GM12878 (cell line): ENCODE measurements around the gene CDKN1B. TPM values are rescaled to one million over a fixed set of nuclear protein-coding genes. Genes with fewer than 3 reads are reported as not detected.
A peak's percentile ranks its signal among the peaks of the same experiment; 100 is the strongest.

ENCODE experiments used
- GATAD2B ChIP-seq: fragments of 450-650 bp; conservative IDR thresholded peaks from 2 replicates; pipeline ENCODE4 v1.6.1; 2017; ENCODE audit warnings: low read depth, mild to moderate bottlenecking, moderate library complexity
- MYB ChIP-seq: fragments of 150-350 bp; IDR thresholded peaks from 2 replicates; pipeline ENCODE4 v1.6.1; 2014; ENCODE audit warnings: mild to moderate bottlenecking, low read depth, low read length, borderline replicate concordance
- NBN ChIP-seq: fragments of 450-650 bp; IDR thresholded peaks from 2 replicates; pipeline ENCODE4 v1.6.1; 2016
- NFYB ChIP-seq: IDR thresholded peaks from 2 replicates; pipeline ENCODE4 v1.6.1; 2011; ENCODE audit warnings: low read depth, mild to moderate bottlenecking, low read length, improper control_type of control experiment, moderate library complexity; ENCODE audit not compliant: insufficient read depth
- PAX5 ChIP-seq: IDR thresholded peaks from 2 replicates; pipeline ENCODE4 v1.6.1; 2011; ENCODE audit warnings: low read depth, low read length, borderline replicate concordance
- RAD21 ChIP-seq: IDR thresholded peaks from 2 replicates; pipeline ENCODE4 v1.6.1; 2011; ENCODE audit warnings: mild to moderate bottlenecking, low read depth, low read length, moderate library complexity; ENCODE audit not compliant: insufficient read depth
- SUPT20H ChIP-seq: IDR thresholded peaks from 2 replicates; pipeline ENCODE4 v1.6.1; 2011; ENCODE audit warnings: low read depth, mild to moderate bottlenecking, low read length, moderate library complexity, borderline replicate concordance; ENCODE audit not compliant: control insufficient read depth
- TAF1 ChIP-seq: IDR thresholded peaks from 2 replicates; pipeline ENCODE4 v1.6.1; 2011; ENCODE audit warnings: mild to moderate bottlenecking, low read depth, low read length, borderline replicate concordance
- TCF7 ChIP-seq: IDR thresholded peaks from 2 replicates; pipeline ENCODE4 v1.6.1; 2014; ENCODE audit warnings: antibody characterized with exemption, borderline replicate concordance
- ZNF217 ChIP-seq: fragments of 450-650 bp; IDR thresholded peaks from 2 replicates; pipeline ENCODE4 v1.6.1; 2017; ENCODE audit warnings: antibody characterized with exemption, mild to moderate bottlenecking
- polyA plus RNA-seq, 11 experiments: library from polyadenylated mRNA; depleted of rRNA in 4 of 11; unstranded in 6 of 11; stranded (reverse) in 5 of 11; fragments of >200 nt; fragmentation: Nextera tagmentation in 4 of 11; fragmentation: Illumina TruSeq in 1 of 11; extraction: Ambion mirVana in 4 of 11; extraction: Trizol in 1 of 11; gene quantifications; 1 replicate in 1 of 11; 2 replicates in 10 of 11; pipeline versions ENCODE4 v1.2.1 to v1.2.3, GENCODE V29; 2011 to 2016; ENCODE audit warnings: inconsistent platforms in 2 of 11, missing spikeins in 2 of 11, low read depth in 1 of 11
- total RNA-seq, 4 experiments: library from RNA; depleted of rRNA in 3 of 4; stranded (reverse); fragments of >200 nt in 3 of 4; fragmentation: Illumina TruSeq in 1 of 4; extraction: Trizol in 1 of 4; gene quantifications; 2 replicates each; pipeline versions ENCODE4 v1.2.1 to v1.2.3, GENCODE V29; 2013 to 2021
- TF ChIP-seq, protein P1 (sequence below): IDR thresholded peaks from 2 replicates; pipeline ENCODE4 v1.6.1; 2012; ENCODE audit warnings: improper control_type of control experiment, low read depth, low read length; ENCODE audit not compliant: insufficient replicate concordance
- TF ChIP-seq, protein P2 (sequence below): fragments of 450-650 bp; formaldehyde crosslinking; IDR thresholded peaks from 2 replicates; pipeline ENCODE4 v1.5.0; 2022; ENCODE audit warnings: mild to moderate bottlenecking, missing genetic modification characterization
- TF ChIP-seq, protein P3 (sequence below): fragments of 450-650 bp; IDR thresholded peaks from 2 replicates; pipeline ENCODE4 v1.6.1; 2017; ENCODE audit warnings: mild to moderate bottlenecking, moderate library complexity
- TF ChIP-seq, protein P4 (sequence below): fragments of 450-650 bp; conservative IDR thresholded peaks from 2 replicates; pipeline ENCODE4 v1.6.1; 2017; ENCODE audit warnings: mild to moderate bottlenecking, moderate library complexity

CDKN1B gene
- total and polyA plus RNA-seq, 10 of the 15 experiments (the other 5 are each of a cell fraction or from before 2014, with no cell fraction given): 4.2 to 39.1 (median 23.1) TPM

DNA sequence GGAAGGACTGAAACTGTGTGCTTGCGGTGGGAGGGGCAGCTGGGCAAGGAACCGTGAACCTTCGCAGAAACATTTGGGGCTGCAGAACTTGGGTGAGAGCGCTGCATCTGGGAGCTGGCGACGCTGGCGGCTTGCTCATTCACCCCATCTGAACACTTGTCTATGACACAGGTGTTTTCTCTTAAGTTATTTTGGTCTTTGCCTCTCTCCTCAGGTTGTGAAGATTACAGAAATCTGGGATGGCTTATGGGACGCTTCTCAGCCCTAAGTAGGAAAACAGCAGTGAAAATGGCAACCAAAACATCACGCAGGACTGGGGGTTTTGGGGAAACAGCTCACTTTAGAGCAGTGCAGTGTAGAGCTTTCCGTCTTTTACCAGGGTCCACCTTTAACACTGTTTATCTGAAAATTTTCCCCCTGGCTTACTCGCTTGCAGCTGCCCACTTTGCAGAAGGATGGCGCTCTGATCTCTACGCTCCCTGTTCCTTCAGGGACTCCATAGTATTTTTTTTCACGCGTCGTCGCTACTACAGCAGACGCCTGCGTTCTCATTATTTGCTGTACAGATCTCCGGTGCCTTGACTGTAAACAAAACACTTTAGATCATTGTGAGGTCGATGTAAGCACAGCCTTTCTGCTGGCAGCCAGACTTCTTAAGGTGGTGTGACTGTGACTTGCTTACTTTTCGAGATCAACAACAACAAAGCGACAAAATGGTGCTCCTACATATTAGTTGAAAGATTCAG lies 2.7 kb upstream of the CDKN1B start (continued):
- TF ChIP-seq, protein P1, sequence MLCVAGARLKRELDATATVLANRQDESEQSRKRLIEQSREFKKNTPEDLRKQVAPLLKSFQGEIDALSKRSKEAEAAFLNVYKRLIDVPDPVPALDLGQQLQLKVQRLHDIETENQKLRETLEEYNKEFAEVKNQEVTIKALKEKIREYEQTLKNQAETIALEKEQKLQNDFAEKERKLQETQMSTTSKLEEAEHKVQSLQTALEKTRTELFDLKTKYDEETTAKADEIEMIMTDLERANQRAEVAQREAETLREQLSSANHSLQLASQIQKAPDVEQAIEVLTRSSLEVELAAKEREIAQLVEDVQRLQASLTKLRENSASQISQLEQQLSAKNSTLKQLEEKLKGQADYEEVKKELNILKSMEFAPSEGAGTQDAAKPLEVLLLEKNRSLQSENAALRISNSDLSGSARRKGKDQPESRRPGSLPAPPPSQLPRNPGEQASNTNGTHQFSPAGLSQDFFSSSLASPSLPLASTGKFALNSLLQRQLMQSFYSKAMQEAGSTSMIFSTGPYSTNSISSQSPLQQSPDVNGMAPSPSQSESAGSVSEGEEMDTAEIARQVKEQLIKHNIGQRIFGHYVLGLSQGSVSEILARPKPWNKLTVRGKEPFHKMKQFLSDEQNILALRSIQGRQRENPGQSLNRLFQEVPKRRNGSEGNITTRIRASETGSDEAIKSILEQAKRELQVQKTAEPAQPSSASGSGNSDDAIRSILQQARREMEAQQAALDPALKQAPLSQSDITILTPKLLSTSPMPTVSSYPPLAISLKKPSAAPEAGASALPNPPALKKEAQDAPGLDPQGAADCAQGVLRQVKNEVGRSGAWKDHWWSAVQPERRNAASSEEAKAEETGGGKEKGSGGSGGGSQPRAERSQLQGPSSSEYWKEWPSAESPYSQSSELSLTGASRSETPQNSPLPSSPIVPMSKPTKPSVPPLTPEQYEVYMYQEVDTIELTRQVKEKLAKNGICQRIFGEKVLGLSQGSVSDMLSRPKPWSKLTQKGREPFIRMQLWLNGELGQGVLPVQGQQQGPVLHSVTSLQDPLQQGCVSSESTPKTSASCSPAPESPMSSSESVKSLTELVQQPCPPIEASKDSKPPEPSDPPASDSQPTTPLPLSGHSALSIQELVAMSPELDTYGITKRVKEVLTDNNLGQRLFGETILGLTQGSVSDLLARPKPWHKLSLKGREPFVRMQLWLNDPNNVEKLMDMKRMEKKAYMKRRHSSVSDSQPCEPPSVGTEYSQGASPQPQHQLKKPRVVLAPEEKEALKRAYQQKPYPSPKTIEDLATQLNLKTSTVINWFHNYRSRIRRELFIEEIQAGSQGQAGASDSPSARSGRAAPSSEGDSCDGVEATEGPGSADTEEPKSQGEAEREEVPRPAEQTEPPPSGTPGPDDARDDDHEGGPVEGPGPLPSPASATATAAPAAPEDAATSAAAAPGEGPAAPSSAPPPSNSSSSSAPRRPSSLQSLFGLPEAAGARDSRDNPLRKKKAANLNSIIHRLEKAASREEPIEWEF: no peak
- TF ChIP-seq ZNF217: no peak
- TF ChIP-seq, protein P2, sequence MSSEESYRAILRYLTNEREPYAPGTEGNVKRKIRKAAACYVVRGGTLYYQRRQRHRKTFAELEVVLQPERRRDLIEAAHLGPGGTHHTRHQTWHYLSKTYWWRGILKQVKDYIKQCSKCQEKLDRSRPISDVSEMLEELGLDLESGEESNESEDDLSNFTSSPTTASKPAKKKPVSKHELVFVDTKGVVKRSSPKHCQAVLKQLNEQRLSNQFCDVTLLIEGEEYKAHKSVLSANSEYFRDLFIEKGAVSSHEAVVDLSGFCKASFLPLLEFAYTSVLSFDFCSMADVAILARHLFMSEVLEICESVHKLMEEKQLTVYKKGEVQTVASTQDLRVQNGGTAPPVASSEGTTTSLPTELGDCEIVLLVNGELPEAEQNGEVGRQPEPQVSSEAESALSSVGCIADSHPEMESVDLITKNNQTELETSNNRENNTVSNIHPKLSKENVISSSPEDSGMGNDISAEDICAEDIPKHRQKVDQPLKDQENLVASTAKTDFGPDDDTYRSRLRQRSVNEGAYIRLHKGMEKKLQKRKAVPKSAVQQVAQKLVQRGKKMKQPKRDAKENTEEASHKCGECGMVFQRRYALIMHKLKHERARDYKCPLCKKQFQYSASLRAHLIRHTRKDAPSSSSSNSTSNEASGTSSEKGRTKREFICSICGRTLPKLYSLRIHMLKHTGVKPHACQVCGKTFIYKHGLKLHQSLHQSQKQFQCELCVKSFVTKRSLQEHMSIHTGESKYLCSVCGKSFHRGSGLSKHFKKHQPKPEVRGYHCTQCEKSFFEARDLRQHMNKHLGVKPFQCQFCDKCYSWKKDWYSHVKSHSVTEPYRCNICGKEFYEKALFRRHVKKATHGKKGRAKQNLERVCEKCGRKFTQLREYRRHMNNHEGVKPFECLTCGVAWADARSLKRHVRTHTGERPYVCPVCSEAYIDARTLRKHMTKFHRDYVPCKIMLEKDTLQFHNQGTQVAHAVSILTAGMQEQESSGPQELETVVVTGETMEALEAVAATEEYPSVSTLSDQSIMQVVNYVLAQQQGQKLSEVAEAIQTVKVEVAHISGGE (CRISPR knock-in tag): no peak
- TF ChIP-seq, protein P3, sequence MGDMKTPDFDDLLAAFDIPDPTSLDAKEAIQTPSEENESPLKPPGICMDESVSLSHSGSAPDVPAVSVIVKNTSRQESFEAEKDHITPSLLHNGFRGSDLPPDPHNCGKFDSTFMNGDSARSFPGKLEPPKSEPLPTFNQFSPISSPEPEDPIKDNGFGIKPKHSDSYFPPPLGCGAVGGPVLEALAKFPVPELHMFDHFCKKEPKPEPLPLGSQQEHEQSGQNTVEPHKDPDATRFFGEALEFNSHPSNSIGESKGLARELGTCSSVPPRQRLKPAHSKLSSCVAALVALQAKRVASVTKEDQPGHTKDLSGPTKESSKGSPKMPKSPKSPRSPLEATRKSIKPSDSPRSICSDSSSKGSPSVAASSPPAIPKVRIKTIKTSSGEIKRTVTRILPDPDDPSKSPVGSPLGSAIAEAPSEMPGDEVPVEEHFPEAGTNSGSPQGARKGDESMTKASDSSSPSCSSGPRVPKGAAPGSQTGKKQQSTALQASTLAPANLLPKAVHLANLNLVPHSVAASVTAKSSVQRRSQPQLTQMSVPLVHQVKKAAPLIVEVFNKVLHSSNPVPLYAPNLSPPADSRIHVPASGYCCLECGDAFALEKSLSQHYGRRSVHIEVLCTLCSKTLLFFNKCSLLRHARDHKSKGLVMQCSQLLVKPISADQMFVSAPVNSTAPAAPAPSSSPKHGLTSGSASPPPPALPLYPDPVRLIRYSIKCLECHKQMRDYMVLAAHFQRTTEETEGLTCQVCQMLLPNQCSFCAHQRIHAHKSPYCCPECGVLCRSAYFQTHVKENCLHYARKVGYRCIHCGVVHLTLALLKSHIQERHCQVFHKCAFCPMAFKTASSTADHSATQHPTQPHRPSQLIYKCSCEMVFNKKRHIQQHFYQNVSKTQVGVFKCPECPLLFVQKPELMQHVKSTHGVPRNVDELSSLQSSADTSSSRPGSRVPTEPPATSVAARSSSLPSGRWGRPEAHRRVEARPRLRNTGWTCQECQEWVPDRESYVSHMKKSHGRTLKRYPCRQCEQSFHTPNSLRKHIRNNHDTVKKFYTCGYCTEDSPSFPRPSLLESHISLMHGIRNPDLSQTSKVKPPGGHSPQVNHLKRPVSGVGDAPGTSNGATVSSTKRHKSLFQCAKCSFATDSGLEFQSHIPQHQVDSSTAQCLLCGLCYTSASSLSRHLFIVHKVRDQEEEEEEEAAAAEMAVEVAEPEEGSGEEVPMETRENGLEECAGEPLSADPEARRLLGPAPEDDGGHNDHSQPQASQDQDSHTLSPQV: no peak
- no peak for TF ChIP-seq RAD21
- TF ChIP-seq TCF7: no peak
- peak; percentile 99 for TF ChIP-seq PAX5
- peak; percentile 82 for TF ChIP-seq TAF1
- no peak for TF ChIP-seq MYB
- TF ChIP-seq, protein P4, sequence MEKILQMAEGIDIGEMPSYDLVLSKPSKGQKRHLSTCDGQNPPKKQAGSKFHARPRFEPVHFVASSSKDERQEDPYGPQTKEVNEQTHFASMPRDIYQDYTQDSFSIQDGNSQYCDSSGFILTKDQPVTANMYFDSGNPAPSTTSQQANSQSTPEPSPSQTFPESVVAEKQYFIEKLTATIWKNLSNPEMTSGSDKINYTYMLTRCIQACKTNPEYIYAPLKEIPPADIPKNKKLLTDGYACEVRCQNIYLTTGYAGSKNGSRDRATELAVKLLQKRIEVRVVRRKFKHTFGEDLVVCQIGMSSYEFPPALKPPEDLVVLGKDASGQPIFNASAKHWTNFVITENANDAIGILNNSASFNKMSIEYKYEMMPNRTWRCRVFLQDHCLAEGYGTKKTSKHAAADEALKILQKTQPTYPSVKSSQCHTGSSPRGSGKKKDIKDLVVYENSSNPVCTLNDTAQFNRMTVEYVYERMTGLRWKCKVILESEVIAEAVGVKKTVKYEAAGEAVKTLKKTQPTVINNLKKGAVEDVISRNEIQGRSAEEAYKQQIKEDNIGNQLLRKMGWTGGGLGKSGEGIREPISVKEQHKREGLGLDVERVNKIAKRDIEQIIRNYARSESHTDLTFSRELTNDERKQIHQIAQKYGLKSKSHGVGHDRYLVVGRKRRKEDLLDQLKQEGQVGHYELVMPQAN: no peak; the same call in 1 of the 2 replicates
- TF ChIP-seq GATAD2B: no peak
- TF ChIP-seq SUPT20H: no peak
- TF ChIP-seq NBN: 0 out of 2 replicates have a peak, but pooled peaks have one; percentile 27
- no peak for TF ChIP-seq NFYB
